DND-41 (cell line): ENCODE results near the gene SLIT1.

Experiments
- CTCF ChIP-seq: IDR thresholded peaks from 2 replicates; pipeline ENCODE4 v1.5.1; 2012; ENCODE audit warnings: borderline replicate concordance, low read length, moderate library complexity, mild to moderate bottlenecking; ENCODE audit not compliant: poor library complexity, severe bottlenecking; ENCODE audit errors: extremely low read depth
- EZH2 ChIP-seq: IDR thresholded peaks from 3 replicates; pipeline ENCODE4 v1.6.1; 2012; ENCODE audit warnings: borderline replicate concordance, low read depth, mild to moderate bottlenecking, moderate library complexity, low read length, inconsistent platforms; ENCODE audit not compliant: severe bottlenecking

- TF ChIP-seq EZH2 (no peak), CTCF (no peak)
These were observed 811 bp downstream of the SLIT1 start for GRCh38 chr10:97184971-97185325.
